IPS DF 19.7 (cell line): ENCODE results near the gene ANO8.
"Not testable (repeated sequence)": the region's sequence is repeated elsewhere in the genome, so short reads cannot be mapped to it uniquely, and the experiment has no call there.

ENCODE experiments used
- DNase-seq: peaks from one replicate; pipeline ENCODE4 v3.0.0-alpha.2; 2013; ENCODE audit warnings: low read depth, low spot score

ANO8 gene

GRCh38 chr19:17293605-17294004 lies 41.0 kb downstream of the ANO8 start:
- DNase-seq: no peak

GRCh38 chr19:17292301-17293074 lies 42.2 kb downstream of the ANO8 start:
- DNase-seq: peak; percentile 82

GRCh38 chr19:17289489-17289888 lies 45.2 kb downstream of the ANO8 start:
- DNase-seq: peak; percentile 86

GRCh38 chr19:17286752-17287151 lies 47.9 kb downstream of the ANO8 start:
- no peak for DNase-seq

- no peak for DNase-seq
Observed at GRCh38 chr19:17286263-17286662, 48.4 kb downstream of the ANO8 start.

- DNase-seq: no peak
Observed at GRCh38 chr19:17285415-17286135, 49.1 kb downstream of the ANO8 start.

GRCh38 chr19:17283504-17283996 lies 51.1 kb downstream of the ANO8 start:
- no peak for DNase-seq

- no peak for DNase-seq
Observed at GRCh38 chr19:17282488-17283125, 52.0 kb downstream of the ANO8 start.

- no peak for DNase-seq
Observed at GRCh38 chr19:17281391-17282304, 53.0 kb downstream of the ANO8 start, which contains the start of gene ANKLE1. Gene ANKLE1 (plus strand): TSS chr19:17281901. CDS start chr19:17281921, 20 bp downstream.

GRCh38 chr19:17279436-17279835 lies 55.2 kb downstream of the ANO8 start:
- DNase-seq: no peak

- no peak for DNase-seq
Observed at GRCh38 chr19:17275441-17276175, 59.0 kb downstream of the ANO8 start.

- not testable (repeated sequence) for DNase-seq
Observed at GRCh38 chr19:17274892-17275291, 59.8 kb downstream of the ANO8 start.
